Measurements from ENCODE around the gene HHAT. TPM values are rescaled to one million over a fixed set of nuclear protein-coding genes. Genes with fewer than 3 reads are reported as not detected.

HHAT gene
- total and polyA plus RNA-seq, 2 donors (not counting 3 experiments of a cell fraction or from before 2014, with no cell fraction given), result 2.4 to 4.3 TPM

- H3K9me1 ChIP-seq (replicated peaks; ENCODE audit: control insufficient read depth, extremely low read depth, insufficient read depth, low read length), result no peaks in the 10 kb centered on the region
- no peak overlapping the region for H3K4me3 ChIP-seq (replicated peaks in 1 of 3; ENCODE audit: insufficient read depth in 1 of 3, low read depth in 1 of 3, low read length in 3 of 3)
- FAIRE-seq (no peak), DNase-seq (ENCODE audit: low read depth, low spot score) (no peak)
- POLR2A ChIA-PET, result no interaction called here
- dilution Hi-C loops (cut with MboI; ENCODE audit: extremely low pct_ligation_motif_present, low sequenced_read_pairs), result no loop called here
- BruUV-seq (replicated peaks), result no TSS peak
- no peaks in the 10 kb centered on the region for H3K9me3 ChIP-seq (replicated peaks; ENCODE audit: control insufficient read depth, insufficient read depth, low read length)
- H3K27ac ChIP-seq (ENCODE audit: insufficient read depth, low read depth, low read length), result no peak overlapping the region
- no peaks in the 10 kb centered on the region for H3K79me2 ChIP-seq (ENCODE audit: control insufficient read depth, insufficient read depth, low read length)
- no peaks in the 10 kb centered on the region for H3K4me1 ChIP-seq (ENCODE audit: control insufficient read depth, extremely low read depth, insufficient read depth, low read length)
- no peak overlapping the region for H3K9ac ChIP-seq (replicated peaks; ENCODE audit: extremely low read depth, insufficient read depth, low read length)
- H4K20me1 ChIP-seq (replicated peaks; ENCODE audit: control insufficient read depth, extremely low read depth, insufficient read depth, low read length), result no peaks in the 10 kb centered on the region
- H2AFZ ChIP-seq (ENCODE audit: low read depth, low read length), result no peak overlapping the region
- CTCF ChIA-PET, result no interaction called here
- intact Hi-C loops (cut with micrococcal nuclease), result no loop called here
- H3K27me3 ChIP-seq (ENCODE audit: control insufficient read depth in 2 of 2, insufficient read depth in 2 of 2, low read length in 2 of 2), result no peaks in the 10 kb centered on the region
- TF ChIP-seq POLR2A (IDR thresholded peaks at IDR 0.05; ENCODE audit: low read depth, low read length) (no peak), MAX (IDR thresholded peaks at IDR 0.05; ENCODE audit: insufficient read depth, insufficient read length) (no peak), FOS (IDR thresholded peaks at IDR 0.05; ENCODE audit: borderline replicate concordance, insufficient read depth, low read length) (no peak)
- no peak overlapping the region for H3K4me2 ChIP-seq (ENCODE audit: insufficient read depth, low read length)
- H3K36me3 ChIP-seq (ENCODE audit: control insufficient read depth in 2 of 2, extremely low read depth in 1 of 2, insufficient read depth in 2 of 2, low read length in 2 of 2), result no peaks in the 10 kb centered on the region
Observed at GRCh38 chr1:210573141-210573540, 244.4 kb downstream of the HHAT start.

GRCh38 chr1:210582205-210582970 is 253.7 kb downstream of the HHAT start:
- H3K36me3 ChIP-seq (ENCODE audit: control insufficient read depth in 2 of 2, extremely low read depth in 1 of 2, insufficient read depth in 2 of 2, low read length in 2 of 2), result no peaks in the 10 kb centered on the region
- intact Hi-C loops (cut with micrococcal nuclease), result no loop called here
- H3K9me1 ChIP-seq (replicated peaks; ENCODE audit: control insufficient read depth, extremely low read depth, insufficient read depth, low read length), result no peaks in the 10 kb centered on the region
- no peaks in the 10 kb centered on the region for H3K9me3 ChIP-seq (replicated peaks; ENCODE audit: control insufficient read depth, insufficient read depth, low read length)
- dilution Hi-C loops (cut with MboI; ENCODE audit: extremely low pct_ligation_motif_present, low sequenced_read_pairs), result no loop called here
- H3K4me3 ChIP-seq (replicated peaks in 1 of 3; ENCODE audit: insufficient read depth in 1 of 3, low read depth in 1 of 3, low read length in 3 of 3), result no peak overlapping the region
- DNase-seq (ENCODE audit: low read depth, low spot score) (no peak), FAIRE-seq (no peak)
- H3K79me2 ChIP-seq (ENCODE audit: control insufficient read depth, insufficient read depth, low read length), result no peaks in the 10 kb centered on the region
- H3K27me3 ChIP-seq (ENCODE audit: control insufficient read depth in 2 of 2, insufficient read depth in 2 of 2, low read length in 2 of 2), result no peaks in the 10 kb centered on the region
- H3K27ac ChIP-seq (ENCODE audit: insufficient read depth, low read depth, low read length), result no peak overlapping the region
- no peak overlapping the region for H2AFZ ChIP-seq (ENCODE audit: low read depth, low read length)
- ChIA-PET CTCF (interaction anchor here (2.9 kb wide), 1 partner anchor 551 kb away, joined by 9 read pairs; the partner anchor contains the start of gene KCNH1), POLR2A (no interaction called here)
- no peak overlapping the region for H3K4me2 ChIP-seq (ENCODE audit: insufficient read depth, low read length)
- no peak overlapping the region for H3K9ac ChIP-seq (replicated peaks; ENCODE audit: extremely low read depth, insufficient read depth, low read length)
- no peaks in the 10 kb centered on the region for H4K20me1 ChIP-seq (replicated peaks; ENCODE audit: control insufficient read depth, extremely low read depth, insufficient read depth, low read length)
- TF ChIP-seq EZH2 (IDR thresholded peaks at IDR 0.05; ENCODE audit: borderline replicate concordance, low read depth, low read length, severe bottlenecking), result no peak
- TF ChIP-seq MYC (IDR thresholded peaks at IDR 0.05; ENCODE audit: low read depth, low read length), result no peak
- TF ChIP-seq MAX (IDR thresholded peaks at IDR 0.05; ENCODE audit: insufficient read depth, insufficient read length), result no peak
- TF ChIP-seq POLR2AphosphoS5 (IDR thresholded peaks at IDR 0.05; ENCODE audit: insufficient read depth, low read depth, low read length), result no peak
- TF ChIP-seq GATA2 (IDR thresholded peaks at IDR 0.05; ENCODE audit: insufficient read depth, insufficient read length, low read depth, low read length), result no peak
- no peak for TF ChIP-seq CTCF (IDR thresholded peaks at IDR 0.05; ENCODE audit: extremely low read depth in 1 of 2, insufficient read depth in 1 of 2, low read depth in 1 of 2, low read length in 2 of 2)
- no peak for TF ChIP-seq FOS (IDR thresholded peaks at IDR 0.05; ENCODE audit: borderline replicate concordance, insufficient read depth, low read length)
- no TSS peak for BruUV-seq (replicated peaks)
- H3K4me1 ChIP-seq (ENCODE audit: control insufficient read depth, extremely low read depth, insufficient read depth, low read length), result no peaks in the 10 kb centered on the region
